Neutrophil (primary cell): Measurements from ENCODE around the gene ZNF493.

Source experiments
- H3K27ac ChIP-seq: fragments of 200-600 bp; sonication (generic); 2 replicates; pipeline ENCODE4 v1.5.1; 2016; ENCODE audit warnings: mild to moderate bottlenecking, moderate library complexity
- H3K27me3 ChIP-seq: fragments of 200-600 bp; sonication (generic); 2 replicates; pipeline ENCODE4 v1.6.0; 2016; ENCODE audit warnings: mild to moderate bottlenecking
- H3K36me3 ChIP-seq: fragments of 200-600 bp; sonication (generic); 2 replicates; pipeline ENCODE4 v1.5.1; 2017
- H3K4me1 ChIP-seq, 2 experiments: fragments of 200-600 bp in 1 of 2; sonication (generic) in 1 of 2; 1 replicate in 1 of 2; 2 replicates in 1 of 2; pipeline versions ENCODE4 v1.5.1 to v1.6.1; 2013 to 2016; ENCODE audit warnings: low read depth in 1 of 2, low read length in 1 of 2, mild to moderate bottlenecking in 1 of 2, moderate library complexity in 1 of 2; ENCODE audit not compliant: control insufficient read depth in 1 of 2, insufficient read depth in 1 of 2
- H3K4me3 ChIP-seq, 2 experiments: fragments of 200-600 bp in 1 of 2; sonication (generic) in 1 of 2; 1 replicate in 1 of 2; 2 replicates in 1 of 2; pipeline ENCODE4 v1.5.1; 2013 to 2016; ENCODE audit warnings: low read depth in 1 of 2, low read length in 1 of 2, mild to moderate bottlenecking in 1 of 2, moderate library complexity in 1 of 2
- H3K9me3 ChIP-seq: fragments of 200-600 bp; sonication (generic); 2 replicates; pipeline ENCODE4 v1.5.1; 2016
- TF ChIP-seq, protein P1 (sequence below): fragments of 200-600 bp; sonication (generic); IDR thresholded peaks from 2 replicates; pipeline ENCODE4 v1.5.1; 2016; ENCODE audit warnings: antibody characterized with exemption

ZNF493 gene

DNA sequence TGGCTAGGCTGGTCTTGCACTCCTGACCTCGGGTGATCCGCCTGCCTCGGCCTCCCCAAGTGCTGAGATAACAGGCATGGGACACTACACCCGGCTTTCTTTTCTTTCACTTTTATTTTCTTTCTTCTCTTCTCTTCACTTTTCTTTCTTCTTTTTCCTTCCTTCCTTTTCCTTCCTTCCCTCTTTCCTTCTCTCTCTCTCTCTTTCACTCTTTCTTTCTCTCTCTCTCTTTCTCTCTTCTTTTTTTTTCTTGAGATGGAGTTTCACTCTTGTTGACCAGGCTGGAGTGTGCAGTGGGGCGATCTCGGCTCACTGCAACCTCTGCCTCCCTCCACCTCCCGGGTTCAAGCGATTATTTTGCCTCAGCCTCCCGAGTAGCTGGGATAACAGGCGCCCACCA, 812 bp upstream of the ZNF493 start:
- H3K4me1 ChIP-seq, result peaks cover 12 to 13% of the 10 kb centered on the region in 2 experiments

DNA sequence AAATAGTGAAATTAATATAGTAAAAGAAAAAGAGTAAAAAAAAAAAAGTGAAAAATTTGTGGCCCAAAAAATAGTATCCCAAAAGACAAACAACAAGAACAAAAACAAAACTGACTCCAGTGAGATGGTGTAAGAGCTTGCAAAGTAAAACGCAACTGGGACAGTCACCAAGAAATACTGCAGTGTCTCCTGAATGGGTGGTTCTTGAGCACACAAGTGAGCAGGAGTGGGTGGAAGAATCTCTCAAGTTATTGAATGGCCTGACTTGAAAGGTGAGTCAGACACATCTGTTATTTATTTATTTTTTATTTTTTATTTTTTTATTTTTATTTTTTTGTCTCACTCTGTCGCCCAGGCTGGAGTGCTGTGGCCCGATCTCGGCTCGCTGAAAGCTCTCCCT, 1.9 kb downstream of the ZNF493 start:
- peaks cover 12 to 13% of the 10 kb centered on the region in 2 experiments for H3K4me1 ChIP-seq
- peaks cover 24% of the 10 kb centered on the region for H3K36me3 ChIP-seq
- H3K4me3 ChIP-seq, result no peak overlapping the region
- no peaks in the 10 kb centered on the region for H3K9me3 ChIP-seq
- no peak overlapping the region for H3K27ac ChIP-seq
- no peaks in the 10 kb centered on the region for H3K27me3 ChIP-seq
- TF ChIP-seq, protein P1, sequence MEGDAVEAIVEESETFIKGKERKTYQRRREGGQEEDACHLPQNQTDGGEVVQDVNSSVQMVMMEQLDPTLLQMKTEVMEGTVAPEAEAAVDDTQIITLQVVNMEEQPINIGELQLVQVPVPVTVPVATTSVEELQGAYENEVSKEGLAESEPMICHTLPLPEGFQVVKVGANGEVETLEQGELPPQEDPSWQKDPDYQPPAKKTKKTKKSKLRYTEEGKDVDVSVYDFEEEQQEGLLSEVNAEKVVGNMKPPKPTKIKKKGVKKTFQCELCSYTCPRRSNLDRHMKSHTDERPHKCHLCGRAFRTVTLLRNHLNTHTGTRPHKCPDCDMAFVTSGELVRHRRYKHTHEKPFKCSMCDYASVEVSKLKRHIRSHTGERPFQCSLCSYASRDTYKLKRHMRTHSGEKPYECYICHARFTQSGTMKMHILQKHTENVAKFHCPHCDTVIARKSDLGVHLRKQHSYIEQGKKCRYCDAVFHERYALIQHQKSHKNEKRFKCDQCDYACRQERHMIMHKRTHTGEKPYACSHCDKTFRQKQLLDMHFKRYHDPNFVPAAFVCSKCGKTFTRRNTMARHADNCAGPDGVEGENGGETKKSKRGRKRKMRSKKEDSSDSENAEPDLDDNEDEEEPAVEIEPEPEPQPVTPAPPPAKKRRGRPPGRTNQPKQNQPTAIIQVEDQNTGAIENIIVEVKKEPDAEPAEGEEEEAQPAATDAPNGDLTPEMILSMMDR, result no peak

More for the DNA sequence above, 812 bp upstream of the ZNF493 start:
- H3K9me3 ChIP-seq, result no peaks in the 10 kb centered on the region
- no peak overlapping the region for H3K27ac ChIP-seq
- H3K36me3 ChIP-seq, result peaks cover 15% of the 10 kb centered on the region
- H3K27me3 ChIP-seq, result no peaks in the 10 kb centered on the region
- peak overlapping the region in 1 of 2 experiments; percentile 81 for H3K4me3 ChIP-seq
- TF ChIP-seq, protein P1, result no peak

DNA sequence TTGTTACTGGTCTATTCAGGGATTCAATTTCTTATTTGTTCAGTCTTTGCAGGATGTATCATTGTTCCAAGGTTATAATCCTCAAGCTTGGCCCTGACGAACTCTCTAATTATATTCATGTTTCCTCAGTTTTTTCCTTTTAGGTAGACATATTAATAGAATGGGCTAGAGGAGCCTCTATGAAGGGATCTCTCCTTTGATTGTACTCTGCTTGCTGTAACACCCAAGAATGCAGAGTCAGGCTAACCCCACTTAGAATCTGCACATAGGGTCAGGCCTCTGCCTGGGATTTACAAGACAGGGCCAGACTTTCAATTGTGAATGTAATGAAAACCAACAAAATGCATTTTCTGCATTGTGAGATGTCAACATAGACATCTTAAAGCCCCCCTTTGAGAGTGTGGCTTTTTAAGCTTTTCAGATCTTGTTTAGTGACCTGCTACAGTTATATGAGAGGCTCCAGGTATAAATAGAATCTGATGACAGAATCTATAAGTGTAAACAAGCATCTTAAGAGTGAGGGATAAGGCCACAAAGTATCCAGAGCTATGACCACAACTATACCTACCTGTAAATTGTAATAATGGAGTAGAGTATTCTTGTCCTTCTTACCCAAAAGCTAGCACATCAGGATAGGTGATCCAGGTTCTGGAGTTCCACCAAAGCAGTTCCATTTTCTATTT, 5.5 kb downstream of the ZNF493 start:
- Histone ChIP-seq H3K4me3 (no peak overlapping the region), H3K27me3 (no peaks in the 10 kb centered on the region), H3K27ac (no peak overlapping the region), H3K9me3 (no peaks in the 10 kb centered on the region), H3K36me3 (peaks cover 46% of the 10 kb centered on the region), H3K4me1 (peaks cover 7 to 10% of the 10 kb centered on the region in 2 experiments)
- TF ChIP-seq, protein P1, result no peak

DNA sequence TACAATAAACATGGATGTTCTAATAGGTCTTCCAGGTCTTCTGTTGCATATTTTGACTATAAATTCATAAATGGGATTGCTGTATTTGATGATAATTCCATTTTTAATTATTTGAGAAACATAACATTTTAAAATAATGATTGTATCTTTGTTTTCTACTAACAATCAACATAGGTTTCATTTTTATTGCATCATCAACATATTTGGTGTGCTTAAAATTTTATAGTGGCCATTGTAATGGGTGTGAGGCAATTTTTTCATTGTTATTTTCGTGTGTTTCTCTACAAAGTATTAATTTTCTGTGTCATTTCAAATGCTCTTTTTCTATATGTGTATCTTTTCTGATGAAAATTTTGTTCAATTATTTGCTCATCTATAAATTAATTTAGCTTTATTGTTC, 13.2 kb downstream of the ZNF493 start:
- peaks cover 68% of the 10 kb centered on the region for H3K36me3 ChIP-seq

DNA sequence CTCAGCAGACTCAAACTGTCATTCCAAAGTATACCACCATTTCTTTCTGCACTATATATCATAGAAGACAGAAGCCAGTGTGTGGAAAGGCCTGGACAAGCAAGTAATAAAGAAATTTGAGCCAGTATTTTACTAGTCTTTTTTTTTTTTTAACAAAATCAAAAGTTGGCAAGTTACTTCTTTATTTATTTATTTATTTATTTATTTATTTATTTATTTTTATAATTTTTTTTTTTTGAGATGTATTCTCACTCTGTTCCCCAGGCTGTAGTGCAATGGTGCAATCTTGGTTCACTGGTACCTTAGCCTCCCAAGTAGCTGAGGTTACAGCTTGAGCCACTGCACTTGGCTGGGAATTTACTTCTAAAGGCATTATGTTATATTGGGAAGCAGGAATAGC, 25.3 kb downstream of the ZNF493 start:
- no peaks in the 10 kb centered on the region for H3K27me3 ChIP-seq
- peaks cover 66% of the 10 kb centered on the region for H3K9me3 ChIP-seq
- no peak overlapping the region for H3K4me3 ChIP-seq
- H3K4me1 ChIP-seq, result no peaks in the 10 kb centered on the region
- TF ChIP-seq, protein P1, result no peak
- H3K36me3 ChIP-seq, result peaks cover 14% of the 10 kb centered on the region
- no peak overlapping the region for H3K27ac ChIP-seq

More for the DNA sequence above, 13.2 kb downstream of the ZNF493 start:
- Histone ChIP-seq H3K27ac (no peak overlapping the region), H3K27me3 (no peaks in the 10 kb centered on the region), H3K4me1 (no peaks in the 10 kb centered on the region), H3K4me3 (no peak overlapping the region), H3K9me3 (peaks cover 35% of the 10 kb centered on the region)
- TF ChIP-seq, protein P1, result no peak
